GM18951 (cell line): ENCODE results near the gene ITPKB.
A peak's percentile ranks its signal among the peaks of the same experiment; 100 is the strongest.

ENCODE experiments used
- POLR2A ChIP-seq: IDR thresholded peaks from 4 replicates; pipeline ENCODE4 v1.6.1; 2011; ENCODE audit warnings: mild to moderate bottlenecking; ENCODE audit not compliant: insufficient read length, insufficient read depth; ENCODE audit errors: extremely low read depth
- in situ Hi-C: fragments of 300-500 bp; cut with MboI; formaldehyde crosslinking; loops from one replicate; pipeline ENCODE4 v1.12.0; 2022; ENCODE audit warnings: low sequenced_read_pairs, mixed read lengths, inconsistent platforms; ENCODE audit not compliant: unreplicated experiment

ITPKB gene

GRCh38 chr1:226675715-226676357, 63.2 kb downstream of the ITPKB start:
- in situ Hi-C loops = no loop called here
- no peak for TF ChIP-seq POLR2A

GRCh38 chr1:226674892-226675714, 64.0 kb downstream of the ITPKB start:
- TF ChIP-seq POLR2A = no peak
- in situ Hi-C loops = no loop called here

GRCh38 chr1:226672339-226672762, 66.7 kb downstream of the ITPKB start:
- TF ChIP-seq POLR2A = no peak
- in situ Hi-C loops = no loop called here

GRCh38 chr1:226671277-226671676, 67.8 kb downstream of the ITPKB start:
- in situ Hi-C loops = no loop called here

DNA sequence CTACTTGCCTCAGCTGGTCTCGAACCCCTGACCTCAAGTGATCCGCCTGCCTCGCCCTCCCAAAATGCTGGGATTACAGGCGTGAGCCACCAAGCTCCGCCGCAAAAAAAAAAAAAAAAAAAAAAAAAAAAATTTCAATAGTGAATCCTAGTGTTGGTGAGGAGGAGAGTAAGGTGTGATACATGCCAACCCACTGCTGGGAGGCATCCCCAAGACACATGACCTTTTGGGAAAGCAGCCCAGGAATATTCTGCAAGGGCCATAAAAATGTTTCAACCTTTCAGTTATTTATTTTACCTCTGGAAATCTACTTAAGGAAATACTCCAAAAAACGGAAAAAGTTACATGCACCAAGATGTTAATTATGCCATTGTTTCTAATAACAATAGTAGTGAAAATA, 69.0 kb downstream of the ITPKB start:
- no peak for TF ChIP-seq POLR2A
- in situ Hi-C loops = no loop called here

More at GRCh38 chr1:226671277-226671676, 67.8 kb downstream of the ITPKB start:
- TF ChIP-seq POLR2A = no peak

- in situ Hi-C loops = no loop called here
- no peak for TF ChIP-seq POLR2A
Measured at GRCh38 chr1:226668173-226668560, 70.9 kb downstream of the ITPKB start.

DNA sequence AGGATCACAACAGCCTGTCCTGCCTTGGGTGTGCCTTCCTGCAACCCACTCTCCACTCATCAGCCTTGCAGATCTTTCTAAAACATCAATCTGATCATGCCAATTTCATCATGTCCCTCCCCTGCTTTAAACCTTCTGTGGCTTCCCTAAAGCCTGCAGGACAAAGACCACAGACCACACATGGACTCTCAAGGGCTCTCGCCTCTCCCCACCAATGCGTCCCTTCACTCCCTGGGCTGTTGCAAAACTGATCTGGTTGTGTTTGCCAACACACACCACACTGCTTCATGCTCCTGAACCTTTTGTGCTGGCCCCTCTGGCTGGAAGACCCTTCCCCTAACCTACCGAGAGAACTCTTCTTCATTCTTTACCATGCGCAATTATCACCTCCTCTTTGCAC, 72.4 kb downstream of the ITPKB start:
- TF ChIP-seq POLR2A = no peak
- in situ Hi-C loops = no loop called here

GRCh38 chr1:226666164-226666506, 72.9 kb downstream of the ITPKB start:
- TF ChIP-seq POLR2A = no peak
- in situ Hi-C loops = no loop called here

DNA sequence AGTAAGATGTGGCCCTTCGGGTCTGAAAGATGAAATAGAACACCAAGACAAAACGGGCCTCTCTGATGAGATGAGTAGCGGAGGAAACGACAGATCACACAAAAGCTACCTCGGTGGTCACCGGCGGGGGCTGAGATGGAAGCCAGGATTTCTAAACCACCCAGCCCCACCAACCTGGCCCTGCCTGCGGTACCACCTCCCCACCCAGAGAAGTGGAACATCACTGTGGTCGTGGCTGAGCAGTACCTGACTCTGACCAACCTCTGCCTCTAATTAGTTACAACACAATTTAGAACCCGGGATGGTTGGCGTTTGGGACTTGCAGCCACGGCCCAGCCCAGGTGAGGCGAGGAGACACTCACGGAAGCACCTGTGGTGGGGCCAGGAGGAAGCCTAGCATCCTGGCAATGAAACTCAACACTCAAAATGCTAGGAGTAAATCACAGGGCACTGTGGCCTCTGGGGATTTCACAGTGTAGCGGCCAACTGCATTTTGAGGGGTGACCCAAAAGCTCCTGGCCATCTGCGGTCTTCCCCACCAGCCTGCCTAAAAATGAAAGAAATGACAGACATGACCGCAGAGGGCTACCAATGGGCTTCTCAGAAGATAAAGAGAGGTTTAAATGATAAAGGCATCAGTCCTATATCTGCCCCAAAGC, 73.4 kb downstream of the ITPKB start:
- no peak for TF ChIP-seq POLR2A
- in situ Hi-C loops = no loop called here

DNA sequence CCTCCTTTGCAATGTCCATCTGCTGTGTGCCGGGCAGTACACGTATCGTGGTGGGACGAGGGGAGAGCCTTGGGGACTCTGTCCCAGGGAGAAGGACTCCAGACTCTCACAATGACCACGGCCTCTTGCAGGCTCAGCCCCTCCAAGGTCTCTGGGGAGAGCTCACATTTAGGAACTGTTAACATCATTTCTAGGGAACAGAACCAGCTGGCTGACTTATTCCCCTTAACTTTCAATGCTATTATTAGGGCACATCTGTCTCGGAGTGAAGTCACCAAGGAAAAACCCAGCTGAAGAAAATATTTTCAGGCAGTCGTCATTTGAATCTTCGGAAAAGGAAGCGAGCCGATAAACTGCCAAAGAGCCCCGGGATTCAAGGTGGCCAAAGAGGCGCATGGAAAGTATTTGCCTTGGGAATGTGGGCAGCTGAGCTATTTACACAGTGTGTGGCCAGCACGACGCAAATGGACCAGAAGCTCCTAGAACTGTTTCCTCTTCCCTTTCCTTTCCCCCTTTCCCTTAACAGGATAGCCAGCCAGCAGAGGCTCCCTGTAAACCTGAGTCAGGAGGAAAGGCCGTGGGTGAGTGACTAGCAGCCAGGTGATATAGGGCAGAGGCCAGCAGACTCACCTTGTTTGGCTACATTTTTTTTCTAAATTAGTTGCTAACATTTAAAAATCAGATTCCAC, 74.5 kb downstream of the ITPKB start:
- TF ChIP-seq POLR2A = no peak
- in situ Hi-C loops = no loop called here

GRCh38 chr1:226663327-226663704, 75.8 kb downstream of the ITPKB start:
- in situ Hi-C loops = no loop called here
- no peak for TF ChIP-seq POLR2A

- in situ Hi-C loops = no loop called here
- peak; percentile 24 for TF ChIP-seq POLR2A
Measured at GRCh38 chr1:226662642-226663326, 76.3 kb downstream of the ITPKB start.

DNA sequence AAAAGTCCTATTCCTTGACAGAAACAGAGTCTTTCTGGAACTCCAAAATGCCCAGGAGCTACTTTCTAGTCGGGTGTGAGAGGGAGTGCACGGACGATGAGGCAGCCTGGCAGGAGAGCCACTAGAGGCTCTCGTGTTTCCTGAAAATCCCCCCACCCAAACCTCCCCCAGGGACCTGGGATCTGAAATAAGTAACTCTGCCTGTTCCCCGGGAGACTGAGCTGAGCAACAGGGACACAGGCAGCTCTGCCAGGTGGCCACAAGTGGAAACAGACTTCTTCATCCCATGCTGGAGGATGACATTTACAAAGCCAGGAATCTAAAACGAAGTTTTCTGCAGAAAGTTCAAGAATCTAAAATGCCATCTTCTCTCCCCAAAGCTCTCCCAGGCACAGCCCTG, 77.1 kb downstream of the ITPKB start:
- in situ Hi-C loops = no loop called here
- no peak for TF ChIP-seq POLR2A
